Mammary epithelial cell (primary cell): Measurements from ENCODE around the gene STAP1.

ENCODE experiments used
- CTCF ChIP-seq, 2 donors: IDR thresholded peaks in 1 of 2; conservative IDR thresholded peaks in 1 of 2; 2 replicates each; pipeline ENCODE4 v1.5.1; 2011 to 2012; ENCODE audit warnings: inconsistent platforms in 2 of 2, low read length in 2 of 2, mild to moderate bottlenecking in 2 of 2, control low read depth in 1 of 2, low read depth in 1 of 2; ENCODE audit not compliant: insufficient read depth in 1 of 2; ENCODE audit errors: extremely low read depth in 1 of 2
- EZH2 ChIP-seq: IDR thresholded peaks from 2 replicates; pipeline ENCODE4 v1.6.1; 2012; ENCODE audit warnings: low read length, inconsistent platforms, borderline replicate concordance

- no peak for TF ChIP-seq CTCF (conservative IDR thresholded peaks at IDR 0.05 in 1 of 2, IDR thresholded peaks at IDR 0.05 in 1 of 2; ENCODE audit: extremely low read depth in 1 of 2, insufficient read depth in 1 of 2, low read depth in 1 of 2, low read length in 2 of 2)
- no peak for TF ChIP-seq EZH2
Observed at GRCh38 chr4:67632492-67632891, 74.0 kb downstream of the STAP1 start.
